HFF-Myc (cell line): Measurements from ENCODE around the gene SLC8A3.

Source experiments
- DNase-seq: peaks from one replicate; pipeline ENCODE4 v3.0.0-alpha.2; 2011; ENCODE audit warnings: low read depth; ENCODE audit errors: extremely low read depth
- H3K4me3 ChIP-seq: replicated peaks from 2 replicates; pipeline ENCODE4 v1.5.1; 2011; ENCODE audit warnings: low read depth, mild to moderate bottlenecking, control low read depth, low read length
- CTCF ChIP-seq: IDR thresholded peaks from 2 replicates; pipeline ENCODE4 v1.5.1; 2012; ENCODE audit warnings: mild to moderate bottlenecking, low read depth, low read length, control low read depth; ENCODE audit errors: missing control alignments

Gene SLC8A3

DNA sequence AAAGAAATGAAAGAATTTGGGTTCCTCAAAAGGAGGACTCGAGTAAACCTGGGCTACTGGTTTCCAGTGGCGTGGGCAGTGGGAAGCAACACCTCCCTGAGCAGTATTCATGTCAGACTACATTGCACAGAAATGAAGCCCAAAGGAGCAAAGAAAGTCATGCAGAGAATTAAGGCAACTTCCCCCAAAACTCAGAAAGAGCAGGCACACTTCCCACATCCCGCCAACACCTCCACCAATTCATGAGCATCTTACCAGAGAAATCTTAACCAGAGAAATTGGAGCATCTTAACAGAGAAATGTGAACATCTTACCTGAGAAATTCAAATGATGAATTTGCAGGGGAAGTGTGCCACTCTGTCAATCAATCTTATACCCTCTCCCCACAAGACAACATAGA lies 36.7 kb downstream of the SLC8A3 start:
- H3K4me3 ChIP-seq = no peak overlapping the region

GRCh38 chr14:70149596-70150165 lies 39.1 kb downstream of the SLC8A3 start:
- TF ChIP-seq CTCF = no peak

More for the DNA sequence above, 36.7 kb downstream of the SLC8A3 start:
- no peak for TF ChIP-seq CTCF
- no peak for DNase-seq

GRCh38 chr14:70148911-70149595 lies 39.7 kb downstream of the SLC8A3 start:
- no peak for DNase-seq
- TF ChIP-seq CTCF = no peak
- no peak overlapping the region for H3K4me3 ChIP-seq

More at GRCh38 chr14:70149596-70150165, 39.1 kb downstream of the SLC8A3 start:
- H3K4me3 ChIP-seq = no peak overlapping the region
- no peak for DNase-seq

GRCh38 chr14:70148351-70148750 lies 40.4 kb downstream of the SLC8A3 start:
- H3K4me3 ChIP-seq = no peak overlapping the region
- DNase-seq = no peak
- no peak for TF ChIP-seq CTCF

DNA sequence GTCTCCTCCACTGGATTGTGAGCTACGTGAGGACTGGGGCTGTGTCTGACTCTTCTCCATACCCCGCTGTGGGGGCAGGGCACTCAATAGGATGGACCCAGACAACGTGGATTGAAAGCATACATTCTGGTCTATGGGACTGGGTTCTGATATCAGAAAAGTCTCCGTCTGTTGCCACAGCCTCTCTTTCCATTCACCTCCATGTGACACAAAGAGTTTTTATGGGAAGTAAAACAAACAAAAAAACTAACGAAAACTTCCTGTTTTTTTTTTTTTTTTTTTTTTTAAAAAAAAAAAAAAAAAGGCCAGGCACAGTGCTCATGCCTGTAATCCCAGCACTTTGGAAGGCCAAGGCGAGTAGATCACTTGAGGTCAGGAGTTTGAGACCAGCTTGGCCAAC lies 44.7 kb downstream of the SLC8A3 start:
- TF ChIP-seq CTCF = no peak
- DNase-seq = no peak
- no peak overlapping the region for H3K4me3 ChIP-seq

- H3K4me3 ChIP-seq = no peak overlapping the region
- no peak for TF ChIP-seq CTCF
- DNase-seq = no peak
These were observed 45.4 kb downstream of the SLC8A3 start for GRCh38 chr14:70143306-70143705.
